ENCODE measurements around the gene RNLS. TPM values are rescaled to one million over a fixed set of nuclear protein-coding genes. Genes with fewer than 3 reads are reported as not detected.

Gene RNLS
- total RNA-seq, 1 donor from 2014 or later: 4.4 TPM

GRCh38 chr10:88232029-88232895 lies 350.9 kb downstream of the RNLS start:
- H3K27me3 Mint-ChIP-seq (ENCODE audit: unreplicated experiment): peaks cover 3% of the 10 kb centered on the region
- H3K4me3 Mint-ChIP-seq (ENCODE audit: unreplicated experiment): no peak overlapping the region
- DNase-seq: no peak
- H3K27ac Mint-ChIP-seq (ENCODE audit: unreplicated experiment): no peak overlapping the region
- peaks cover 11% of the 10 kb centered on the region for H3K4me1 Mint-ChIP-seq (ENCODE audit: low read depth, unreplicated experiment)
- H3K36me3 Mint-ChIP-seq (ENCODE audit: unreplicated experiment): no peaks in the 10 kb centered on the region
- peaks cover 6% of the 10 kb centered on the region for H3K9me3 Mint-ChIP-seq (ENCODE audit: unreplicated experiment)
- TF ChIP-seq CTCF (IDR thresholded peaks at IDR 0.05; ENCODE audit: partially characterized antibody, unreplicated experiment): no peak

GRCh38 chr10:88230251-88230650 lies 352.9 kb downstream of the RNLS start:
- Mint-ChIP-seq H3K27me3 (ENCODE audit: unreplicated experiment) (peaks cover 3% of the 10 kb centered on the region), H3K9me3 (ENCODE audit: unreplicated experiment) (peaks cover 6% of the 10 kb centered on the region), H3K36me3 (ENCODE audit: unreplicated experiment) (no peaks in the 10 kb centered on the region), H3K27ac (ENCODE audit: unreplicated experiment) (no peak overlapping the region), H3K4me1 (ENCODE audit: low read depth, unreplicated experiment) (peaks cover 19% of the 10 kb centered on the region), H3K4me3 (ENCODE audit: unreplicated experiment) (no peak overlapping the region)
- no peak for TF ChIP-seq CTCF (IDR thresholded peaks at IDR 0.05; ENCODE audit: partially characterized antibody, unreplicated experiment)
- DNase-seq: no peak

GRCh38 chr10:88228130-88228529 lies 355.0 kb downstream of the RNLS start:
- Mint-ChIP-seq H3K27me3 (ENCODE audit: unreplicated experiment) (no peaks in the 10 kb centered on the region), H3K4me3 (ENCODE audit: unreplicated experiment) (no peak overlapping the region), H3K9me3 (ENCODE audit: unreplicated experiment) (peaks cover 6% of the 10 kb centered on the region), H3K4me1 (ENCODE audit: low read depth, unreplicated experiment) (peaks cover 16% of the 10 kb centered on the region), H3K27ac (ENCODE audit: unreplicated experiment) (peak overlapping the region; percentile 30), H3K36me3 (ENCODE audit: unreplicated experiment) (no peaks in the 10 kb centered on the region)
- TF ChIP-seq CTCF (IDR thresholded peaks at IDR 0.05; ENCODE audit: partially characterized antibody, unreplicated experiment): no peak
- DNase-seq: no peak

- no peak for DNase-seq
- no peak for TF ChIP-seq CTCF (IDR thresholded peaks at IDR 0.05; ENCODE audit: partially characterized antibody, unreplicated experiment)
Observed at GRCh38 chr10:88227342-88228018, 355.6 kb downstream of the RNLS start.

GRCh38 chr10:88226891-88227290 lies 356.2 kb downstream of the RNLS start:
- DNase-seq: no peak
- no peak for TF ChIP-seq CTCF (IDR thresholded peaks at IDR 0.05; ENCODE audit: partially characterized antibody, unreplicated experiment)
- H3K36me3 Mint-ChIP-seq (ENCODE audit: unreplicated experiment): no peaks in the 10 kb centered on the region
- no peaks in the 10 kb centered on the region for H3K27me3 Mint-ChIP-seq (ENCODE audit: unreplicated experiment)
- no peak overlapping the region for H3K27ac Mint-ChIP-seq (ENCODE audit: unreplicated experiment)
- H3K9me3 Mint-ChIP-seq (ENCODE audit: unreplicated experiment): peaks cover 6% of the 10 kb centered on the region
- H3K4me3 Mint-ChIP-seq (ENCODE audit: unreplicated experiment): no peak overlapping the region
- H3K4me1 Mint-ChIP-seq (ENCODE audit: low read depth, unreplicated experiment): peaks cover 23% of the 10 kb centered on the region

More at GRCh38 chr10:88227342-88228018, 355.6 kb downstream of the RNLS start:
- peaks cover 23% of the 10 kb centered on the region for H3K4me1 Mint-ChIP-seq (ENCODE audit: low read depth, unreplicated experiment)
- peaks cover 6% of the 10 kb centered on the region for H3K9me3 Mint-ChIP-seq (ENCODE audit: unreplicated experiment)
- H3K36me3 Mint-ChIP-seq (ENCODE audit: unreplicated experiment): no peaks in the 10 kb centered on the region
- H3K27ac Mint-ChIP-seq (ENCODE audit: unreplicated experiment): peak overlapping the region; percentile 30
- H3K27me3 Mint-ChIP-seq (ENCODE audit: unreplicated experiment): no peaks in the 10 kb centered on the region
- H3K4me3 Mint-ChIP-seq (ENCODE audit: unreplicated experiment): no peak overlapping the region
